Neural cell (in vitro differentiated cells): ENCODE results near the gene COL4A2. TPM values are rescaled to one million over a fixed set of nuclear protein-coding genes. Genes with fewer than 3 reads are reported as not detected.

Experiments
- H2AFZ ChIP-seq: fragments of 200-600, 300-800 bp; sonication (generic), shearing (Covaris generic); 2 replicates; pipeline ENCODE4 v1.6.0; 2014; ENCODE audit warnings: low read depth, mild to moderate bottlenecking, antibody characterized with exemption, low read length, moderate library complexity
- H3F3A ChIP-seq: fragments of 200-600 bp; shearing (Covaris generic); 2 replicates; pipeline ENCODE4 v1.6.1; 2016; ENCODE audit warnings: mild to moderate bottlenecking, moderate library complexity, mixed read lengths, antibody characterized with exemption, low read length; ENCODE audit not compliant: insufficient read depth, poor library complexity, severe bottlenecking
- H3K27ac ChIP-seq: fragments of 200-600, 300-800 bp; sonication (generic), shearing (Covaris generic); 2 replicates; pipeline ENCODE4 v1.5.1; 2014; ENCODE audit warnings: mild to moderate bottlenecking, low read length, moderate library complexity
- H3K27me3 ChIP-seq: fragments of 300-800, 200-600 bp; sonication (generic), shearing (Covaris generic); 2 replicates; pipeline ENCODE4 v1.6.0; 2014; ENCODE audit warnings: mild to moderate bottlenecking, low read depth, low read length, moderate library complexity; ENCODE audit not compliant: insufficient read depth
- H3K36me3 ChIP-seq: fragments of 300-800, 200-600 bp; sonication (generic), shearing (Covaris generic); 2 replicates; pipeline ENCODE4 v1.5.1; 2014; ENCODE audit warnings: mild to moderate bottlenecking, antibody characterized with exemption, low read length, moderate library complexity; ENCODE audit not compliant: insufficient read depth
- H3K4me2 ChIP-seq: fragments of 300-800, 200-600 bp; sonication (generic), shearing (Covaris generic); 2 replicates; pipeline ENCODE4 v1.6.0; 2014; ENCODE audit warnings: mild to moderate bottlenecking, low read length
- H3K4me3 ChIP-seq: fragments of 300-800, 200-600 bp; sonication (generic), shearing (Covaris generic); 2 replicates; pipeline ENCODE4 v1.5.1; 2014; ENCODE audit warnings: mild to moderate bottlenecking, low read length, moderate library complexity
- H3K79me2 ChIP-seq: fragments of 200-600 bp; shearing (Covaris generic); replicated peaks from 2 replicates; pipeline ENCODE4 v1.6.0; 2014; ENCODE audit warnings: mild to moderate bottlenecking, low read length, moderate library complexity; ENCODE audit not compliant: insufficient read depth
- H3K9ac ChIP-seq: fragments of 300-800, 200-600 bp; sonication (generic), shearing (Covaris generic); 2 replicates; pipeline ENCODE4 v1.6.1; 2016; ENCODE audit warnings: mild to moderate bottlenecking, low read length, mixed read lengths
- H3K9me2 ChIP-seq: fragments of 200-600 bp; shearing (Covaris generic); 2 replicates; pipeline ENCODE4 v1.6.1; 2016; ENCODE audit warnings: mild to moderate bottlenecking, low read length, mixed read lengths; ENCODE audit not compliant: insufficient read depth
- H3K9me3 ChIP-seq: fragments of 200-600, 300-800 bp; sonication (generic), shearing (Covaris generic); 2 replicates; pipeline ENCODE4 v1.6.1; 2016; ENCODE audit warnings: mild to moderate bottlenecking, mixed run types, low read length, moderate library complexity, mixed read lengths
- H4K20me1 ChIP-seq: fragments of 200-600 bp; shearing (Covaris generic); 2 replicates; pipeline ENCODE4 v1.6.1; 2016; ENCODE audit warnings: mild to moderate bottlenecking, mixed run types; ENCODE audit not compliant: insufficient read depth
- EP300 ChIP-seq: fragments of 450-650 bp; conservative IDR thresholded peaks from 2 replicates; pipeline ENCODE4 v1.6.1; 2014; ENCODE audit warnings: antibody characterized with exemption, mild to moderate bottlenecking, moderate library complexity; ENCODE audit not compliant: poor library complexity, severe bottlenecking
- EZH2 ChIP-seq: fragments of 200-600, 300-800 bp; shearing (Covaris generic), sonication (generic); IDR thresholded peaks from 2 replicates; pipeline ENCODE4 v1.6.1; 2014; ENCODE audit warnings: antibody characterized with exemption, low read length, borderline replicate concordance, mild to moderate bottlenecking; ENCODE audit not compliant: insufficient read depth, poor library complexity, severe bottlenecking
- MXI1 ChIP-seq: fragments of 450-650 bp; conservative IDR thresholded peaks from 2 replicates; pipeline ENCODE4 v1.6.1; 2014; ENCODE audit warnings: antibody characterized with exemption, mild to moderate bottlenecking; ENCODE audit not compliant: poor library complexity, severe bottlenecking
- POLR2AphosphoS5 ChIP-seq: IDR thresholded peaks from 2 replicates; pipeline ENCODE4 v1.6.1; 2012
- RAD21 ChIP-seq: fragments of 450-650 bp; conservative IDR thresholded peaks from 2 replicates; pipeline ENCODE4 v1.6.1; 2014; ENCODE audit warnings: antibody characterized with exemption, mild to moderate bottlenecking, moderate library complexity
- REST ChIP-seq: IDR thresholded peaks from 2 replicates; pipeline ENCODE4 v1.6.1; 2012; ENCODE audit warnings: borderline replicate concordance
- SMC3 ChIP-seq: fragments of 450-650 bp; conservative IDR thresholded peaks from 2 replicates; pipeline ENCODE4 v1.6.1; 2014; ENCODE audit warnings: antibody characterized with exemption, mild to moderate bottlenecking, moderate library complexity; ENCODE audit not compliant: poor library complexity
- TAF1 ChIP-seq: IDR thresholded peaks from 2 replicates; pipeline ENCODE4 v1.6.1; 2012; ENCODE audit warnings: low read depth
- polyA plus RNA-seq: library from polyadenylated mRNA; depleted of rRNA; stranded (reverse); fragments of >200 nt; gene quantifications from 2 replicates; pipeline ENCODE4 v1.2.3, GENCODE V29; 2014
- TF ChIP-seq, protein P1 (sequence below): fragments of 450-650 bp; IDR thresholded peaks from 2 replicates; pipeline ENCODE4 v1.5.1; 2014; ENCODE audit warnings: antibody characterized with exemption, mild to moderate bottlenecking, moderate library complexity; ENCODE audit not compliant: poor library complexity, severe bottlenecking

COL4A2 gene
- polyA plus RNA-seq, 1 donor from 2014 or later, result 30.8 TPM

DNA sequence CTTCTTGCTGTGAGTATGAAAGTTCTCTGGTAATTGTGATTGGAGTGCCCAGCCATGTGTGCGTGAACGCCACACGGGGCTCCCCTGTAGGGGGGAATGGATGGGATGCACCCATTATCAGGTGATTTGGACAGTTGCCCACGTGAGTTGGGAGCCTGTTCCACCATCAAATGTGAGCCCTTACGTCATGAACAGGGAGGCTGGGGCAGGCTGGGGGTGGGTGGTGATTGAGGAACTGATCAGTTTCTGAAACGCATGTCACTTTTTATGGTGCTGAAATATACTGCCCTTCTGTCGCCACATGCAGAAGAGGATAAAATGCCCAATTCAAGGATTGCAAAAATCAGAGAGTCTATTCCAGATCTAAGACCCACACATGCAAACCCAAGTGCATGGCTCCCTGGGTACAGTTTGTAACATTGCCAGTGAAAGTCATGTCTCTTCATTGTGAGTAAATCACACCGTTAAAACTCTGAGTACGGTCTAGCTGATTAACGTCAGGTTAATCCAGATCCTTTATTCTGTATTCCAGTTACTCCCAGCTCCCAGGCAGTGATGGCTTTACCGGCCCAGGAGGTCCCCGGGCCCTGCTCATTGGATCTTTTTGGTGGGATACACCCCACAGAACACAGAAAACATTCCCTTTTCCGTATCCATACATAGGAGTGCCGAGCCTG lies 164.2 kb downstream of the COL4A2 start:
- H3K27me3 ChIP-seq, result no peaks in the 10 kb centered on the region
- H3K9me3 ChIP-seq, result no peaks in the 10 kb centered on the region
- no peaks in the 10 kb centered on the region for H3K9me2 ChIP-seq
- no peak overlapping the region for H3K4me3 ChIP-seq
- TF ChIP-seq EP300, result no peak
- TF ChIP-seq MXI1, result no peak
- no peak for TF ChIP-seq RAD21
- TF ChIP-seq EZH2, result no peak
- no peak for TF ChIP-seq REST
- TF ChIP-seq, protein P1, sequence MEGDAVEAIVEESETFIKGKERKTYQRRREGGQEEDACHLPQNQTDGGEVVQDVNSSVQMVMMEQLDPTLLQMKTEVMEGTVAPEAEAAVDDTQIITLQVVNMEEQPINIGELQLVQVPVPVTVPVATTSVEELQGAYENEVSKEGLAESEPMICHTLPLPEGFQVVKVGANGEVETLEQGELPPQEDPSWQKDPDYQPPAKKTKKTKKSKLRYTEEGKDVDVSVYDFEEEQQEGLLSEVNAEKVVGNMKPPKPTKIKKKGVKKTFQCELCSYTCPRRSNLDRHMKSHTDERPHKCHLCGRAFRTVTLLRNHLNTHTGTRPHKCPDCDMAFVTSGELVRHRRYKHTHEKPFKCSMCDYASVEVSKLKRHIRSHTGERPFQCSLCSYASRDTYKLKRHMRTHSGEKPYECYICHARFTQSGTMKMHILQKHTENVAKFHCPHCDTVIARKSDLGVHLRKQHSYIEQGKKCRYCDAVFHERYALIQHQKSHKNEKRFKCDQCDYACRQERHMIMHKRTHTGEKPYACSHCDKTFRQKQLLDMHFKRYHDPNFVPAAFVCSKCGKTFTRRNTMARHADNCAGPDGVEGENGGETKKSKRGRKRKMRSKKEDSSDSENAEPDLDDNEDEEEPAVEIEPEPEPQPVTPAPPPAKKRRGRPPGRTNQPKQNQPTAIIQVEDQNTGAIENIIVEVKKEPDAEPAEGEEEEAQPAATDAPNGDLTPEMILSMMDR, result no peak
- no peak for TF ChIP-seq SMC3
- H4K20me1 ChIP-seq, result no peaks in the 10 kb centered on the region
- no peak overlapping the region for H3K27ac ChIP-seq
- H2AFZ ChIP-seq, result no peak overlapping the region
- no peaks in the 10 kb centered on the region for H3K36me3 ChIP-seq
- no peaks in the 10 kb centered on the region for H3F3A ChIP-seq
- H3K9ac ChIP-seq, result no peak overlapping the region
- H3K4me2 ChIP-seq, result no peak overlapping the region
- no peaks in the 10 kb centered on the region for H3K79me2 ChIP-seq

DNA sequence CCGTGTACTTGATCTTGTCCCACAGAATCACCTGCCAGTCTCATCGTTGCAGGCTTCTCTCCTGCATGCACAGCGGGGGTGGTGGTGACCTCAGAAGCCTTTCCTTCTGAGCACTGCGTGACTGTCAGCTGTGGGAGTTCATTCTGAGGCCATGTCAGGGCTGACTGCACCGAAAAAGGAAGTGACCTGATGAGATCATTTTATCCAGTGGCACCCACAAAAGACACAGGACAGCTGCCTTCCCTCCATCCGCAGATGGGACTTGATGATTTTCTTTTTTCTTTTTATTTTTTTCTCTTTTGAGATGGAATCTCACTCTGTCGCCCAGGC lies 164.7 kb downstream of the COL4A2 start:
- Histone ChIP-seq H3K4me3 (no peak overlapping the region), H3K27ac (no peak overlapping the region), H3K79me2 (no peaks in the 10 kb centered on the region), H3K36me3 (no peaks in the 10 kb centered on the region), H3K9ac (no peak overlapping the region), H3K9me2 (no peaks in the 10 kb centered on the region), H3K27me3 (no peaks in the 10 kb centered on the region), H3F3A (no peaks in the 10 kb centered on the region), H2AFZ (no peak overlapping the region), H4K20me1 (no peaks in the 10 kb centered on the region), H3K4me2 (no peak overlapping the region), H3K9me3 (no peaks in the 10 kb centered on the region)
- TF ChIP-seq SMC3 (no peak), TAF1 (no peak), EP300 (no peak), EZH2 (no peak), MXI1 (no peak), REST (no peak), POLR2AphosphoS5 (no peak), RAD21 (no peak)
- TF ChIP-seq, protein P1, result no peak
